Measurements from ENCODE around the gene TMEM218. TPM values are rescaled to one million over a fixed set of nuclear protein-coding genes. Genes with fewer than 3 reads are reported as not detected.

TMEM218 gene
- total RNA-seq, 1 donor from 2014 or later: 12.8 TPM

GRCh38 chr11:125147280-125147679 lies 35.9 kb upstream of the TMEM218 start:
- Histone ChIP-seq H3K4me3 (no peak overlapping the region), H3K27me3 (no peaks in the 10 kb centered on the region), H3K9me3 (no peaks in the 10 kb centered on the region), H3K27ac (no peak overlapping the region), H3K4me1 (no peaks in the 10 kb centered on the region), H3K36me3 (no peaks in the 10 kb centered on the region)
- intact Hi-C loops (cut with DNase I): no loop called here
- no peak for DNase-seq (ENCODE audit: extremely low spot score in 2 of 2)
- no peak for TF ChIP-seq CTCF (IDR thresholded peaks at IDR 0.05)
- TF ChIP-seq POLR2AphosphoS5 (IDR thresholded peaks at IDR 0.05; ENCODE audit: insufficient read depth in 1 of 2, low read depth in 1 of 2): no peak
- no peak for TF ChIP-seq POLR2A (IDR thresholded peaks at IDR 0.05)

GRCh38 chr11:125146232-125146631 lies 34.8 kb upstream of the TMEM218 start:
- TF ChIP-seq POLR2AphosphoS5 (IDR thresholded peaks at IDR 0.05; ENCODE audit: insufficient read depth in 1 of 2, low read depth in 1 of 2) (no peak), POLR2A (IDR thresholded peaks at IDR 0.05) (no peak), CTCF (IDR thresholded peaks at IDR 0.05) (no peak)
- no peaks in the 10 kb centered on the region for H3K9me3 ChIP-seq
- no peak overlapping the region for H3K4me3 ChIP-seq
- no peaks in the 10 kb centered on the region for H3K36me3 ChIP-seq
- peaks cover 5% of the 10 kb centered on the region for H3K4me1 ChIP-seq
- no peak for DNase-seq (ENCODE audit: extremely low spot score in 2 of 2)
- H3K27ac ChIP-seq: no peak overlapping the region
- no peaks in the 10 kb centered on the region for H3K27me3 ChIP-seq
- intact Hi-C loops (cut with DNase I): no loop called here

- intact Hi-C loops (cut with DNase I): no loop called here
- H3K27me3 ChIP-seq: no peaks in the 10 kb centered on the region
- peak in 1 of 2 donors; percentile 47 for DNase-seq (ENCODE audit: extremely low spot score in 2 of 2)
Observed at GRCh38 chr11:125141686-125142535, 30.5 kb upstream of the TMEM218 start.

GRCh38 chr11:125141178-125141577 lies 29.8 kb upstream of the TMEM218 start:
- H3K36me3 ChIP-seq: no peaks in the 10 kb centered on the region
- no peak for TF ChIP-seq POLR2AphosphoS5 (IDR thresholded peaks at IDR 0.05; ENCODE audit: insufficient read depth in 1 of 2, low read depth in 1 of 2)
- TF ChIP-seq POLR2A (IDR thresholded peaks at IDR 0.05): no peak
- TF ChIP-seq CTCF (IDR thresholded peaks at IDR 0.05): no peak
- H3K4me1 ChIP-seq: peaks cover 5% of the 10 kb centered on the region
- no peak overlapping the region for H3K27ac ChIP-seq
- no peak for DNase-seq (ENCODE audit: extremely low spot score in 2 of 2)
- H3K4me3 ChIP-seq: no peak overlapping the region
- H3K9me3 ChIP-seq: no peaks in the 10 kb centered on the region
- intact Hi-C loops (cut with DNase I): no loop called here
- no peaks in the 10 kb centered on the region for H3K27me3 ChIP-seq

More at GRCh38 chr11:125141686-125142535, 30.5 kb upstream of the TMEM218 start:
- no peaks in the 10 kb centered on the region for H3K36me3 ChIP-seq
- no peak overlapping the region for H3K4me3 ChIP-seq
- H3K27ac ChIP-seq: no peak overlapping the region
- H3K4me1 ChIP-seq: peaks cover 5% of the 10 kb centered on the region
- no peaks in the 10 kb centered on the region for H3K9me3 ChIP-seq
- peak; percentile 66 to 91 (median 88) for TF ChIP-seq CTCF (IDR thresholded peaks at IDR 0.05)
- no peak for TF ChIP-seq POLR2AphosphoS5 (IDR thresholded peaks at IDR 0.05; ENCODE audit: insufficient read depth in 1 of 2, low read depth in 1 of 2)

GRCh38 chr11:125140233-125140632 lies 28.8 kb upstream of the TMEM218 start:
- no peaks in the 10 kb centered on the region for H3K9me3 ChIP-seq
- no peak overlapping the region for H3K27ac ChIP-seq
- H3K4me3 ChIP-seq: no peak overlapping the region
- no peak for DNase-seq (ENCODE audit: extremely low spot score in 2 of 2)
- H3K36me3 ChIP-seq: no peaks in the 10 kb centered on the region
- intact Hi-C loops (cut with DNase I): no loop called here
- H3K27me3 ChIP-seq: no peaks in the 10 kb centered on the region
- no peak for TF ChIP-seq POLR2AphosphoS5 (IDR thresholded peaks at IDR 0.05; ENCODE audit: insufficient read depth in 1 of 2, low read depth in 1 of 2)
- no peak for TF ChIP-seq CTCF (IDR thresholded peaks at IDR 0.05)
- no peak for TF ChIP-seq POLR2A (IDR thresholded peaks at IDR 0.05)
- peaks cover 5% of the 10 kb centered on the region for H3K4me1 ChIP-seq
